NCI-H2081 treated with DMSO at 0.1 percent for 48 hours (cell line): ENCODE data around the gene MARS1.
"Not testable (repeated sequence)": the region's sequence is repeated elsewhere in the genome, so short reads cannot be mapped to it uniquely, and the experiment has no call there.

Experiments
- DNase-seq: peaks from one replicate; lab custom pipeline; 2025; lab: John Stamatoyannopoulos, UW

Gene MARS1

GRCh38 chr12:57487597-57488401 is at the start of gene MARS1:
MARS1 (plus strand) TSS chr12:57488068; CDS start chr12:57488091, 23 bp downstream.
- peak; percentile 92 for DNase-seq

- no peak for DNase-seq
These were observed 49.5 kb upstream of the MARS1 start for GRCh38 chr12:57438400-57438799.

GRCh38 chr12:57439762-57440266 is 48.1 kb upstream of the MARS1 start:
- DNase-seq, result no peak

GRCh38 chr12:57441393-57441792 is 46.5 kb upstream of the MARS1 start:
- DNase-seq, result not testable (repeated sequence)

GRCh38 chr12:57441846-57442427 is 45.9 kb upstream of the MARS1 start:
- no peak for DNase-seq

- DNase-seq, result not testable (repeated sequence)
These were observed 43.5 kb upstream of the MARS1 start for GRCh38 chr12:57444337-57444736.

GRCh38 chr12:57444744-57445143 is 43.1 kb upstream of the MARS1 start:
- DNase-seq, result no peak

- no peak for DNase-seq
These were observed 41.4 kb upstream of the MARS1 start for GRCh38 chr12:57446292-57446960.

- DNase-seq, result no peak
These were observed 39.2 kb upstream of the MARS1 start for GRCh38 chr12:57448669-57449068.

GRCh38 chr12:57449375-57449774 is 38.5 kb upstream of the MARS1 start:
- no peak for DNase-seq

- DNase-seq, result no peak
These were observed 37.8 kb upstream of the MARS1 start for GRCh38 chr12:57450057-57450456.

GRCh38 chr12:57451233-57451778 is 36.6 kb upstream of the MARS1 start:
- no peak for DNase-seq

- DNase-seq, result no peak
These were observed 35.5 kb upstream of the MARS1 start for GRCh38 chr12:57452181-57452936.

GRCh38 chr12:57452937-57453509 is 34.8 kb upstream of the MARS1 start:
- DNase-seq, result no peak

- DNase-seq, result no peak
These were observed 33.7 kb upstream of the MARS1 start for GRCh38 chr12:57454213-57454565.

- no peak for DNase-seq
These were observed 33.1 kb upstream of the MARS1 start, which contains the start of gene INHBE for GRCh38 chr12:57454566-57455373. INHBE (plus strand) TSS chr12:57455307; CDS start chr12:57455537, 230 bp downstream.

- DNase-seq, result no peak
These were observed 32.3 kb upstream of the MARS1 start for GRCh38 chr12:57455374-57456144.

GRCh38 chr12:57456145-57456700 is 31.6 kb upstream of the MARS1 start:
- no peak for DNase-seq

GRCh38 chr12:57456737-57457490 is 31.0 kb upstream of the MARS1 start:
- DNase-seq, result no peak
